COLO668 (cell line): ENCODE measurements around the gene C1orf53.
A peak's percentile ranks its signal among the peaks of the same experiment; 100 is the strongest.

ENCODE experiments used
- DNase-seq: peaks from one replicate; lab custom pipeline; 2025; ENCODE audit not compliant: unreplicated experiment; lab: John Stamatoyannopoulos, UW

C1orf53 gene

GRCh38 chr1:197954718-197955418, 52.4 kb downstream of the C1orf53 start:
- DNase-seq: peak; percentile 12

- DNase-seq: no peak
These were observed 53.3 kb downstream of the C1orf53 start for GRCh38 chr1:197955486-197956394.
